HCT116 (cell line): ENCODE results near the gene SPRED1. TPM values are rescaled to one million over a fixed set of nuclear protein-coding genes. Genes with fewer than 3 reads are reported as not detected.

ENCODE experiments used
- ATAC-seq: fragments of 200-7000 bp; cut with Tn5 transposase; 2 replicates; pipeline ENCODE4 v1.9.1; 2020; ENCODE audit warnings: mild to moderate bottlenecking, moderate library complexity
- BruUV-seq: library from RNA; stranded (reverse); fragments of 400-500 nt; replicated peaks from 2 replicates; lab custom pipeline; 2021; lab: Mats Ljungman, UMichigan
- CTCF ChIA-PET: fragments of 300-600 bp; sonication (Branson Sonifier 250); formaldehyde crosslinking; loops from one replicate; lab custom pipeline; 2021; ENCODE audit warnings: antibody characterized with exemption; lab: Charles Lee
- POLR2A ChIA-PET: fragments of 300-600, 350-600 bp; sonication (Branson Sonifier 250); formaldehyde crosslinking; loops from one replicate; lab custom pipeline; 2021; ENCODE audit warnings: antibody characterized with exemption; lab: Charles Lee
- RAD21 ChIA-PET, 2 experiments: fragments of 300-600 bp; sonication (Branson Sonifier 250); formaldehyde crosslinking; loops; one replicate each; lab custom pipeline; 2023; ENCODE audit warnings: low total read pairs in 2 of 2; ENCODE audit not compliant: uncharacterized antibody in 2 of 2, unreplicated experiment in 2 of 2, low non-redundant PET in 1 of 2; lab: Charles Lee
- DNase-seq: peaks from one replicate; pipeline ENCODE4 v3.0.0-alpha.2; 2010; ENCODE audit warnings: low read depth, low spot score
- H2AFZ ChIP-seq: fragments of 200-600 bp; shearing (Covaris generic), sonication (generic); 2 replicates; pipeline ENCODE4 v1.6.1; 2017; ENCODE audit warnings: low read depth, mixed run types, mixed read lengths, antibody characterized with exemption, low read length; ENCODE audit not compliant: poor library complexity, severe bottlenecking
- H3K27ac ChIP-seq: 2 replicates; pipeline ENCODE4 v1.5.1; 2012; ENCODE audit warnings: low read depth, low read length
- H3K27me3 ChIP-seq: fragments of 200-600 bp; sonication (generic); 2 replicates; pipeline ENCODE4 v1.6.1; 2016; ENCODE audit warnings: mixed run types, low read length, mixed read lengths; ENCODE audit not compliant: insufficient read depth
- H3K36me3 ChIP-seq, 2 experiments: fragments of 200-500 bp in 1 of 2; fragments of 200-600 bp in 1 of 2; sonication (Bioruptor generic) in 1 of 2; sonication (generic) in 1 of 2; 2 replicates each; pipeline versions ENCODE4 v1.5.1 to v1.6.1; 2014 to 2016; ENCODE audit warnings: low read length in 2 of 2, inconsistent platforms in 1 of 2, mixed read lengths in 1 of 2, mixed run types in 1 of 2; ENCODE audit not compliant: insufficient read depth in 2 of 2, control insufficient read depth in 1 of 2
- H3K4me1 ChIP-seq, 2 experiments: fragments of 200-600 bp in 1 of 2; sonication (generic) in 1 of 2; 2 replicates each; pipeline versions ENCODE4 v1.5.1 to v1.6.1; 2012 to 2017; ENCODE audit warnings: low read length in 2 of 2, inconsistent platforms in 1 of 2, mild to moderate bottlenecking in 1 of 2, mixed read lengths in 1 of 2, mixed run types in 1 of 2, moderate library complexity in 1 of 2; ENCODE audit not compliant: insufficient read depth in 2 of 2, control insufficient read depth in 1 of 2
- H3K4me2 ChIP-seq: fragments of 200-600 bp; sonication (generic); 2 replicates; pipeline ENCODE4 v1.6.1; 2017; ENCODE audit warnings: mixed run types, low read length, mixed read lengths
- H3K4me3 ChIP-seq, 2 experiments: fragments of 200-600 bp in 1 of 2; sonication (generic) in 1 of 2; replicated peaks in 1 of 2; 2 replicates each; pipeline ENCODE4 v1.5.1; 2011 to 2016; ENCODE audit warnings: low read length in 2 of 2, control low read depth in 1 of 2, low read depth in 1 of 2, mild to moderate bottlenecking in 1 of 2, mixed read lengths in 1 of 2, mixed run types in 1 of 2
- H3K79me2 ChIP-seq: fragments of 200-600 bp; sonication (generic); 2 replicates; pipeline ENCODE4 v1.6.1; 2017; ENCODE audit warnings: mild to moderate bottlenecking, mixed run types, low read length, moderate library complexity, mixed read lengths; ENCODE audit not compliant: insufficient read depth
- H3K9ac ChIP-seq: fragments of 200-600 bp; sonication (generic); 2 replicates; pipeline ENCODE4 v1.6.1; 2016; ENCODE audit warnings: low read length, mixed read lengths
- H3K9me2 ChIP-seq: fragments of 200-600 bp; sonication (generic), shearing (Covaris generic); 2 replicates; pipeline ENCODE4 v1.6.1; 2017; ENCODE audit warnings: mixed run types, mild to moderate bottlenecking, moderate library complexity; ENCODE audit not compliant: insufficient read depth
- H3K9me3 ChIP-seq, 2 experiments: fragments of 200-500 bp in 1 of 2; fragments of 200-600 bp in 1 of 2; sonication (Bioruptor generic) in 1 of 2; sonication (generic) in 1 of 2; 2 replicates each; pipeline ENCODE4 v1.6.1; 2014 to 2017; ENCODE audit warnings: low read length in 2 of 2, mixed read lengths in 2 of 2, inconsistent platforms in 1 of 2, low read depth in 1 of 2, mild to moderate bottlenecking in 1 of 2, mixed run types in 1 of 2, moderate library complexity in 1 of 2; ENCODE audit not compliant: control insufficient read depth in 1 of 2, insufficient read depth in 1 of 2
- H4K20me1 ChIP-seq: fragments of 200-600 bp; sonication (generic), shearing (Covaris generic); 2 replicates; pipeline ENCODE4 v1.6.1; 2017; ENCODE audit warnings: mixed run types, mild to moderate bottlenecking, moderate library complexity; ENCODE audit not compliant: insufficient read depth
- CBX3 ChIP-seq: IDR thresholded peaks from 2 replicates; pipeline ENCODE4 v1.6.1; 2012; ENCODE audit warnings: low read depth
- CTCF ChIP-seq, 3 experiments: fragments of 200-600 bp in 1 of 3; sonication (generic) in 1 of 3; IDR thresholded peaks in 2 of 3; conservative IDR thresholded peaks in 1 of 3; 2 replicates each; pipeline ENCODE4 v1.5.1; 2012 to 2017; ENCODE audit warnings: low read depth in 2 of 3, low read length in 2 of 3, antibody characterized with exemption in 1 of 3, borderline replicate concordance in 1 of 3, control low read depth in 1 of 3, mild to moderate bottlenecking in 1 of 3, mixed read lengths in 1 of 3, mixed run types in 1 of 3, moderate library complexity in 1 of 3; ENCODE audit not compliant: insufficient read depth in 1 of 3
- EGR1 ChIP-seq: IDR thresholded peaks from 2 replicates; pipeline ENCODE4 v1.6.1; 2012; ENCODE audit warnings: low read depth
- EZH2 ChIP-seq: fragments of 200-600 bp; sonication (generic); IDR thresholded peaks from 2 replicates; pipeline ENCODE4 v1.6.1; 2017; ENCODE audit warnings: antibody characterized with exemption, mixed run types
- EZH2phosphoT487 ChIP-seq: fragments of 200-600 bp; IDR thresholded peaks from 2 replicates; pipeline ENCODE4 v1.6.1; 2018; ENCODE audit warnings: antibody characterized with exemption, borderline replicate concordance
- FOSL1 ChIP-seq: IDR thresholded peaks from 2 replicates; pipeline ENCODE4 v1.6.1; 2012; ENCODE audit warnings: low read depth
- JUND ChIP-seq: IDR thresholded peaks from 2 replicates; pipeline ENCODE4 v1.6.1; 2012
- POLR2A ChIP-seq: IDR thresholded peaks from 2 replicates; pipeline ENCODE4 v1.7.0; 2011; ENCODE audit warnings: borderline replicate concordance; ENCODE audit not compliant: insufficient read depth, insufficient read length; ENCODE audit errors: extremely low read depth
- POLR2AphosphoS5 ChIP-seq: IDR thresholded peaks from 2 replicates; pipeline ENCODE4 v1.6.1; 2011; ENCODE audit warnings: mild to moderate bottlenecking, low read depth, low read length, moderate library complexity
- SP1 ChIP-seq: IDR thresholded peaks from 2 replicates; pipeline ENCODE4 v1.6.1; 2012; ENCODE audit warnings: low read depth
- SRF ChIP-seq: IDR thresholded peaks from 2 replicates; pipeline ENCODE4 v1.6.1; 2012; ENCODE audit warnings: low read depth
- TCF7L2 ChIP-seq: IDR thresholded peaks from 2 replicates; pipeline ENCODE4 v1.7.0; 2011; ENCODE audit warnings: borderline replicate concordance, inconsistent platforms; ENCODE audit not compliant: insufficient read depth, insufficient read length; ENCODE audit errors: extremely low read depth
- ZNF274 ChIP-seq: fragments of 200-500 bp; sonication (Bioruptor generic); IDR thresholded peaks from 2 replicates; pipeline ENCODE4 v1.6.1; 2014; ENCODE audit warnings: mild to moderate bottlenecking, low read depth, low read length, inconsistent platforms
- intact Hi-C: fragments of 100-400 bp; cut with micrococcal nuclease; formaldehyde crosslinking; loops from 2 replicates; pipeline ENCODE4 v1.10.0; 2022
- total RNA-seq: library from RNA; stranded (reverse); gene quantifications from one replicate; pipeline ENCODE4 v1.2.1, GENCODE V29; 2021; ENCODE audit not compliant: unreplicated experiment
- TF ChIP-seq, protein P1 (sequence below): IDR thresholded peaks from 2 replicates; pipeline ENCODE4 v1.6.1; 2011; ENCODE audit warnings: mild to moderate bottlenecking, low read length, moderate library complexity; ENCODE audit not compliant: insufficient replicate concordance; ENCODE audit errors: extremely low read depth
- TF ChIP-seq, protein P2 (sequence below): IDR thresholded peaks from 2 replicates; pipeline ENCODE4 v1.6.1; 2012

SPRED1 gene
- total RNA-seq, 1 experiment from 2014 or later = 24.7 TPM

DNA sequence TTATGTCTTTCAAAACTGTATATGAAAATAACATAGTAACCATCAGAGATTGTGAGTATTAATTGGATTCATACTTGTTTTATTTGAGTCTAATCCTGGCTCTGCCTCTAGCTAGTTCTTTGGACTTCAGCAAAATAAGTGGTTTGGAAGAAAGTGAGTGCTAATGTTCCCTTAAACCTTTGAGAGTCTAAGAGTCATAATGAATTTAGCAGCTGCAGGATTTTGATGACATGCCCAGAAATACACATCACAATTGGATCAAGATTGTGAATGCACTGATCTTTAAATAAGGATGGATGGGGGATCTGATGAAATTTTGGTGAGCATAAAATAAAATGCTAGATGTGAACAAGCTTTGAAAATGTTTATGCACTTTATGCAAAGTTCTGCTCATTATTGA is 121.4 kb downstream of the SPRED1 start:
- H4K20me1 ChIP-seq = no peaks in the 10 kb centered on the region
- H3K9ac ChIP-seq = no peak overlapping the region
- intact Hi-C loops = no loop called here
- POLR2A ChIA-PET = no interaction called here
- no peak for TF ChIP-seq EZH2phosphoT487
- TF ChIP-seq ZNF274 = no peak
- no peak for TF ChIP-seq FOSL1
- TF ChIP-seq EZH2 = no peak
- TF ChIP-seq SP1 = no peak
- TF ChIP-seq, protein P1, sequence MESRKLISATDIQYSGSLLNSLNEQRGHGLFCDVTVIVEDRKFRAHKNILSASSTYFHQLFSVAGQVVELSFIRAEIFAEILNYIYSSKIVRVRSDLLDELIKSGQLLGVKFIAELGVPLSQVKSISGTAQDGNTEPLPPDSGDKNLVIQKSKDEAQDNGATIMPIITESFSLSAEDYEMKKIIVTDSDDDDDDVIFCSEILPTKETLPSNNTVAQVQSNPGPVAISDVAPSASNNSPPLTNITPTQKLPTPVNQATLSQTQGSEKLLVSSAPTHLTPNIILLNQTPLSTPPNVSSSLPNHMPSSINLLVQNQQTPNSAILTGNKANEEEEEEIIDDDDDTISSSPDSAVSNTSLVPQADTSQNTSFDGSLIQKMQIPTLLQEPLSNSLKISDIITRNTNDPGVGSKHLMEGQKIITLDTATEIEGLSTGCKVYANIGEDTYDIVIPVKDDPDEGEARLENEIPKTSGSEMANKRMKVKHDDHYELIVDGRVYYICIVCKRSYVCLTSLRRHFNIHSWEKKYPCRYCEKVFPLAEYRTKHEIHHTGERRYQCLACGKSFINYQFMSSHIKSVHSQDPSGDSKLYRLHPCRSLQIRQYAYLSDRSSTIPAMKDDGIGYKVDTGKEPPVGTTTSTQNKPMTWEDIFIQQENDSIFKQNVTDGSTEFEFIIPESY = no peak
- no peak for TF ChIP-seq CBX3
- no peak for TF ChIP-seq JUND
- TF ChIP-seq POLR2AphosphoS5 = no peak
- no peak for TF ChIP-seq CTCF (IDR thresholded peaks at IDR 0.05 in 2 of 3, conservative IDR thresholded peaks at IDR 0.05 in 1 of 3; ENCODE audit: borderline replicate concordance in 1 of 3, insufficient read depth in 1 of 3, low read depth in 2 of 3, low read length in 2 of 3)
- no peak for TF ChIP-seq TCF7L2
- TF ChIP-seq EGR1 = no peak
- no peak for TF ChIP-seq SRF
- no peak for TF ChIP-seq POLR2A
- TF ChIP-seq, protein P2, sequence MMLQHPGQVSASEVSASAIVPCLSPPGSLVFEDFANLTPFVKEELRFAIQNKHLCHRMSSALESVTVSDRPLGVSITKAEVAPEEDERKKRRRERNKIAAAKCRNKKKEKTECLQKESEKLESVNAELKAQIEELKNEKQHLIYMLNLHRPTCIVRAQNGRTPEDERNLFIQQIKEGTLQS = no peak
- no peaks in the 10 kb centered on the region for H3K9me2 ChIP-seq
- H3K27me3 ChIP-seq = no peaks in the 10 kb centered on the region
- CTCF ChIA-PET = no interaction called here
- H3K27ac ChIP-seq = no peak overlapping the region
- DNase-seq = no peak
- no peak overlapping the region for H2AFZ ChIP-seq
- H3K4me2 ChIP-seq = no peak overlapping the region
- no peak overlapping the region for H3K4me3 ChIP-seq
- no peaks in the 10 kb centered on the region for H3K79me2 ChIP-seq
- no peaks in the 10 kb centered on the region for H3K9me3 ChIP-seq
- no peak for ATAC-seq
- RAD21 ChIA-PET = no interaction called here
- BruUV-seq = no TSS peak
- H3K36me3 ChIP-seq = no peaks in the 10 kb centered on the region
- no peaks in the 10 kb centered on the region for H3K4me1 ChIP-seq
